Muscle of leg (tissue), 9 donors: Measurements from ENCODE around the gene FUT4. TPM values are rescaled to one million over a fixed set of nuclear protein-coding genes. Genes with fewer than 3 reads are reported as not detected.

Experiments used
- polyA plus RNA-seq, 8 donors: library from polyadenylated mRNA; unstranded; fragments of 120-200 nt; gene quantifications; one replicate each; pipeline versions ENCODE4 v1.2.1 to v1.2.3, GENCODE V29; 2013; ENCODE audit warnings: inconsistent platforms in 1 of 8, low replicate concordance in 1 of 8; ENCODE audit not compliant: insufficient read length in 8 of 8, insufficient read depth in 1 of 8
- total RNA-seq: library from RNA; stranded (reverse); fragments of 120-200 nt; gene quantifications from one replicate; pipeline ENCODE4 v1.2.4, GENCODE V29; 2013

FUT4 gene
- total and polyA plus RNA-seq, 9 donors, result 5.0 to 7.4 (median 5.3) TPM

Other genes starting within 250 kb of the FUT4 start
- gene IZUMO1R, start 239.3 kb upstream of the FUT4 start, total RNA-seq, result not detected
- gene IZUMO1R, start 239.3 kb upstream of the FUT4 start, polyA plus RNA-seq, result not detected
- 0.09 TPM for gene GPR83, start 142.5 kb upstream of the FUT4 start, total RNA-seq
- gene GPR83, start 142.5 kb upstream of the FUT4 start, polyA plus RNA-seq, result under 1 TPM; 0.16 to 0.31 (median 0.19) TPM
- gene MRE11, start 50.1 kb upstream of the FUT4 start, total RNA-seq, result 18.3 TPM
- 10 to 100 TPM in 7 of 8 donors, 1 to 10 TPM in 1; 8.0 to 22.6 (median 14.0) TPM for gene MRE11, start 50.1 kb upstream of the FUT4 start, polyA plus RNA-seq
- gene ANKRD49, start 49.9 kb upstream of the FUT4 start, total RNA-seq, result 17.1 TPM
- 10 to 100 TPM; 10.0 to 14.0 (median 12.2) TPM for gene ANKRD49, start 49.9 kb upstream of the FUT4 start, polyA plus RNA-seq
- not detected for gene C11orf97, start 31.5 kb upstream of the FUT4 start, total RNA-seq
- not detected for gene C11orf97, start 31.5 kb upstream of the FUT4 start, polyA plus RNA-seq
- gene PIWIL4, start 23.4 kb downstream of the FUT4 start, total RNA-seq, result 3.0 TPM
- gene PIWIL4, start 23.4 kb downstream of the FUT4 start, polyA plus RNA-seq, result 1 to 10 TPM; 2.6 to 5.2 (median 3.8) TPM
- gene AMOTL1, start 224.4 kb downstream of the FUT4 start, total RNA-seq, result 53.9 TPM
- gene AMOTL1, start 224.4 kb downstream of the FUT4 start, polyA plus RNA-seq, result 10 to 100 TPM; 31.1 to 61.9 (median 48.2) TPM